ENCODE data around the gene ANKRD16.

Gene ANKRD16

GRCh38 chr10:5812283-5813090 lies 77.2 kb downstream of the ANKRD16 start:
- peak in 2 of 3 donors; percentile 8 to 34 for DNase-seq (ENCODE audit: low read depth in 2 of 3, low spot score in 1 of 3)

Data from stimulated activated CD4-positive, alpha-beta T cell treated with anti-CD3 and anti-CD28 coated beads, Interleukin-12 subunit alpha, Interleukin-12 subunit beta, amount 100 ng/mL, for 48 hours (primary cell).